ENCODE results near the gene ARAP1. TPM values are rescaled to one million over a fixed set of nuclear protein-coding genes. Genes with fewer than 3 reads are reported as not detected.

The ARAP1 gene
- total and polyA plus RNA-seq, 2 of the 8 experiments (the other 6 are each of a cell fraction or from before 2014, with no cell fraction given) = 25.7 to 61.6 TPM

GRCh38 chr11:72762641-72763304, 10.6 kb upstream of the ARAP1 start (continued):
- TF ChIP-seq ATF2 (IDR thresholded peaks at IDR 0.05; ENCODE audit: low read length) (no peak), NRF1 (IDR thresholded peaks at IDR 0.05; ENCODE audit: low read depth, low read length) (no peak)

Measured in H1 (cell line).